DLD1 (cell line): ENCODE data around the gene CCNB1IP1.
"Not testable (repeated sequence)": the region's sequence is repeated elsewhere in the genome, so short reads cannot be mapped to it uniquely, and the experiment has no call there.

Experiments used
- in situ Hi-C: cut with HindIII; loops from 2 replicates; pipeline ENCODE4 v1.10.0; 2017; ENCODE audit warnings: low sequenced_read_pairs

CCNB1IP1 gene

GRCh38 chr14:20333494-20333841, 389 bp upstream of the CCNB1IP1 start:
- in situ Hi-C loops: no loop called here

- in situ Hi-C loops: no loop called here
These were observed 670 bp downstream of the CCNB1IP1 start for GRCh38 chr14:20332431-20332787.

GRCh38 chr14:20331053-20331613, 1.9 kb downstream of the CCNB1IP1 start:
- in situ Hi-C loops: no loop called here

- in situ Hi-C loops: no loop called here
These were observed 3.7 kb downstream of the CCNB1IP1 start for GRCh38 chr14:20329355-20329754.

- in situ Hi-C loops: no loop called here
These were observed 4.4 kb downstream of the CCNB1IP1 start for GRCh38 chr14:20328705-20329104.

GRCh38 chr14:20327005-20327869, 5.8 kb downstream of the CCNB1IP1 start:
- in situ Hi-C loops: no loop called here

- in situ Hi-C loops: no loop called here
These were observed 15.4 kb downstream of the CCNB1IP1 start for GRCh38 chr14:20317720-20318119.

- in situ Hi-C loops: no loop called here
These were observed 19.1 kb downstream of the CCNB1IP1 start for GRCh38 chr14:20314026-20314425.

GRCh38 chr14:20306079-20306423, 27.0 kb downstream of the CCNB1IP1 start:
- in situ Hi-C loops: no loop called here

GRCh38 chr14:20305265-20306078, 27.6 kb downstream of the CCNB1IP1 start, which contains the start of gene TTC5:
Gene TTC5, minus strand, starts transcription at chr14:20305951. Its CDS starts 14 bp downstream, at chr14:20305937.
- in situ Hi-C loops: no loop called here

GRCh38 chr14:20302042-20302755, 30.9 kb downstream of the CCNB1IP1 start:
- in situ Hi-C loops: no loop called here

- in situ Hi-C loops: no loop called here
These were observed 38.0 kb downstream of the CCNB1IP1 start for GRCh38 chr14:20295067-20295466.

GRCh38 chr14:20294636-20295035, 38.4 kb downstream of the CCNB1IP1 start:
- in situ Hi-C loops: no loop called here

GRCh38 chr14:20281998-20282397, 51.1 kb downstream of the CCNB1IP1 start:
- in situ Hi-C loops: not testable (repeated sequence)

GRCh38 chr14:20280265-20280664, 52.8 kb downstream of the CCNB1IP1 start:
- in situ Hi-C loops: not testable (repeated sequence)

- in situ Hi-C loops: no loop called here
These were observed 54.7 kb downstream of the CCNB1IP1 start for GRCh38 chr14:20278414-20278813.

GRCh38 chr14:20277409-20277808, 55.7 kb downstream of the CCNB1IP1 start:
- in situ Hi-C loops: no loop called here

GRCh38 chr14:20274062-20274461, 59.0 kb downstream of the CCNB1IP1 start:
- in situ Hi-C loops: no loop called here

- in situ Hi-C loops: not testable (repeated sequence)
These were observed 68.7 kb downstream of the CCNB1IP1 start for GRCh38 chr14:20264361-20264760.

GRCh38 chr14:20262642-20263128, 70.4 kb downstream of the CCNB1IP1 start:
- in situ Hi-C loops: no loop called here
